ENCODE measurements around the gene MAP2K6. TPM values are rescaled to one million over a fixed set of nuclear protein-coding genes. Genes with fewer than 3 reads are reported as not detected.

The MAP2K6 gene
- total and polyA plus RNA-seq, 4 donors: 0.75 to 6.4 (median 3.9) TPM

GRCh38 chr17:69518951-69519350 is 104.5 kb downstream of the MAP2K6 start:
- Histone ChIP-seq H3K27me3 (ENCODE audit: control insufficient read depth in 1 of 2, insufficient read depth in 2 of 2, low read length in 1 of 2) (no peaks in the 10 kb centered on the region), H3K4me3 (ENCODE audit: low read length in 2 of 2) (no peak overlapping the region), H3K9me3 (ENCODE audit: control insufficient read depth, low read length) (no peaks in the 10 kb centered on the region), H3K36me3 (ENCODE audit: control insufficient read depth in 1 of 2, insufficient read depth in 2 of 2, low read length in 1 of 2) (no peaks in the 10 kb centered on the region), H3K4me1 (ENCODE audit: control insufficient read depth in 1 of 2, insufficient read depth in 2 of 2, low read length in 2 of 2) (no peaks in the 10 kb centered on the region), H3K27ac (ENCODE audit: low read depth in 1 of 2, low read length in 2 of 2) (no peak overlapping the region)
- 96% methylated on average over 5 of the region's 5 CpGs for WGBS, 2 donors
- no peak for ATAC-seq (ENCODE audit: low FRiP score)
- DNase-seq: no peak
- intact Hi-C loops (cut with DNase I): no loop called here

- no peaks in the 10 kb centered on the region for H3K4me1 ChIP-seq (ENCODE audit: control insufficient read depth in 1 of 2, insufficient read depth in 2 of 2, low read length in 2 of 2)
- intact Hi-C loops (cut with DNase I): loop anchor here in 1 of 2 donors (10.0 kb wide), 2 partner anchors 199 to 1101 kb away; partner anchors contain the start of gene ABCA5
- no peak overlapping the region for H3K27ac ChIP-seq (ENCODE audit: low read depth in 1 of 2, low read length in 2 of 2)
- H3K9me3 ChIP-seq (ENCODE audit: control insufficient read depth, low read length): no peaks in the 10 kb centered on the region
- ATAC-seq (ENCODE audit: low FRiP score): no peak
- no peak for DNase-seq
- H3K27me3 ChIP-seq (ENCODE audit: control insufficient read depth in 1 of 2, insufficient read depth in 2 of 2, low read length in 1 of 2): no peaks in the 10 kb centered on the region
- no peak overlapping the region for H3K4me3 ChIP-seq (ENCODE audit: low read length in 2 of 2)
- H3K36me3 ChIP-seq (ENCODE audit: control insufficient read depth in 1 of 2, insufficient read depth in 2 of 2, low read length in 1 of 2): peaks cover 0 to 2% of the 10 kb centered on the region in 2 donors
- WGBS, 2 donors: 50 to 57% methylated on average over 7 of the region's 7 CpGs
These were observed 108.9 kb downstream of the MAP2K6 start for GRCh38 chr17:69523244-69523861.

- DNase-seq (no peak), ATAC-seq (ENCODE audit: low FRiP score) (no peak)
- Histone ChIP-seq H3K9me3 (ENCODE audit: control insufficient read depth, low read length) (no peaks in the 10 kb centered on the region), H3K27ac (ENCODE audit: low read depth in 1 of 2, low read length in 2 of 2) (no peak overlapping the region), H3K36me3 (ENCODE audit: control insufficient read depth in 1 of 2, insufficient read depth in 2 of 2, low read length in 1 of 2) (peaks cover 0 to 2% of the 10 kb centered on the region in 2 donors), H3K4me3 (ENCODE audit: low read length in 2 of 2) (no peak overlapping the region), H3K27me3 (ENCODE audit: control insufficient read depth in 1 of 2, insufficient read depth in 2 of 2, low read length in 1 of 2) (no peaks in the 10 kb centered on the region), H3K4me1 (ENCODE audit: control insufficient read depth in 1 of 2, insufficient read depth in 2 of 2, low read length in 2 of 2) (no peaks in the 10 kb centered on the region)
- intact Hi-C loops (cut with DNase I): loop anchor here (5.0 to 10.0 kb wide), 3 partner anchors 200 to 1100 kb away; partner anchors contain the start of gene ABCA5 (in 1 of the 2)
- WGBS, 2 donors: 78 to 81% methylated on average over 4 of the region's 4 CpGs
These were observed 110.4 kb downstream of the MAP2K6 start for GRCh38 chr17:69524854-69525253.

GRCh38 chr17:69525920-69526841 is 111.7 kb downstream of the MAP2K6 start:
- H3K4me1 ChIP-seq (ENCODE audit: control insufficient read depth in 1 of 2, insufficient read depth in 2 of 2, low read length in 2 of 2): no peaks in the 10 kb centered on the region
- no peaks in the 10 kb centered on the region for H3K27me3 ChIP-seq (ENCODE audit: control insufficient read depth in 1 of 2, insufficient read depth in 2 of 2, low read length in 1 of 2)
- H3K4me3 ChIP-seq (ENCODE audit: low read length in 2 of 2): no peak overlapping the region
- DNase-seq (no peak), ATAC-seq (ENCODE audit: low FRiP score) (peak; percentile 82)
- H3K27ac ChIP-seq (ENCODE audit: low read depth in 1 of 2, low read length in 2 of 2): no peak overlapping the region
- intact Hi-C loops (cut with DNase I): loop anchor here (5.0 to 10.0 kb wide), 3 partner anchors 201 to 1099 kb away; partner anchors contain the start of gene ABCA5 (in 1 of the 2)
- H3K9me3 ChIP-seq (ENCODE audit: control insufficient read depth, low read length): no peaks in the 10 kb centered on the region
- H3K36me3 ChIP-seq (ENCODE audit: control insufficient read depth in 1 of 2, insufficient read depth in 2 of 2, low read length in 1 of 2): peaks cover 0 to 2% of the 10 kb centered on the region in 2 donors
- WGBS, 2 donors: 39 to 40% methylated on average over 9 of the region's 9 CpGs

GRCh38 chr17:69528035-69528434 is 113.5 kb downstream of the MAP2K6 start:
- no peaks in the 10 kb centered on the region for H3K27me3 ChIP-seq (ENCODE audit: control insufficient read depth in 1 of 2, insufficient read depth in 2 of 2, low read length in 1 of 2)
- peaks cover 0 to 2% of the 10 kb centered on the region in 2 donors for H3K36me3 ChIP-seq (ENCODE audit: control insufficient read depth in 1 of 2, insufficient read depth in 2 of 2, low read length in 1 of 2)
- ATAC-seq (ENCODE audit: low FRiP score) (no peak), DNase-seq (no peak)
- intact Hi-C loops (cut with DNase I): loop anchor here (5.0 to 10.0 kb wide), 3 partner anchors 203 to 1097 kb away; partner anchors contain the start of gene ABCA5 (in 1 of the 2)
- no peak overlapping the region for H3K4me3 ChIP-seq (ENCODE audit: low read length in 2 of 2)
- WGBS, 2 donors: 64 to 82% methylated on average over 4 to 5 of the region's 5 CpGs
- H3K9me3 ChIP-seq (ENCODE audit: control insufficient read depth, low read length): no peaks in the 10 kb centered on the region
- no peak overlapping the region for H3K27ac ChIP-seq (ENCODE audit: low read depth in 1 of 2, low read length in 2 of 2)
- no peaks in the 10 kb centered on the region for H3K4me1 ChIP-seq (ENCODE audit: control insufficient read depth in 1 of 2, insufficient read depth in 2 of 2, low read length in 2 of 2)

- Histone ChIP-seq H3K36me3 (ENCODE audit: control insufficient read depth in 1 of 2, insufficient read depth in 2 of 2, low read length in 1 of 2) (no peaks in the 10 kb centered on the region), H3K4me3 (ENCODE audit: low read length in 2 of 2) (no peak overlapping the region), H3K9me3 (ENCODE audit: control insufficient read depth, low read length) (no peaks in the 10 kb centered on the region), H3K4me1 (ENCODE audit: control insufficient read depth in 1 of 2, insufficient read depth in 2 of 2, low read length in 2 of 2) (no peaks in the 10 kb centered on the region), H3K27ac (ENCODE audit: low read depth in 1 of 2, low read length in 2 of 2) (no peak overlapping the region), H3K27me3 (ENCODE audit: control insufficient read depth in 1 of 2, insufficient read depth in 2 of 2, low read length in 1 of 2) (no peaks in the 10 kb centered on the region)
- ATAC-seq (ENCODE audit: low FRiP score): no peak
- 88 to 89% methylated on average over 11 of the region's 11 CpGs for WGBS, 2 donors
- intact Hi-C loops (cut with DNase I): no loop called here
- DNase-seq: no peak
These were observed 119.2 kb downstream of the MAP2K6 start for GRCh38 chr17:69533481-69534234.

GRCh38 chr17:69534235-69534621 is 119.7 kb downstream of the MAP2K6 start:
- H3K27ac ChIP-seq (ENCODE audit: low read depth in 1 of 2, low read length in 2 of 2): no peak overlapping the region
- ATAC-seq (ENCODE audit: low FRiP score): no peak
- no peaks in the 10 kb centered on the region for H3K27me3 ChIP-seq (ENCODE audit: control insufficient read depth in 1 of 2, insufficient read depth in 2 of 2, low read length in 1 of 2)
- H3K36me3 ChIP-seq (ENCODE audit: control insufficient read depth in 1 of 2, insufficient read depth in 2 of 2, low read length in 1 of 2): no peaks in the 10 kb centered on the region
- intact Hi-C loops (cut with DNase I): no loop called here
- no peak overlapping the region for H3K4me3 ChIP-seq (ENCODE audit: low read length in 2 of 2)
- no peaks in the 10 kb centered on the region for H3K4me1 ChIP-seq (ENCODE audit: control insufficient read depth in 1 of 2, insufficient read depth in 2 of 2, low read length in 2 of 2)
- WGBS, 2 donors: 80 to 82% methylated on average over 5 of the region's 5 CpGs
- no peak for DNase-seq
- H3K9me3 ChIP-seq (ENCODE audit: control insufficient read depth, low read length): no peaks in the 10 kb centered on the region

- 87 to 94% methylated on average over 6 of the region's 6 CpGs for WGBS, 2 donors
- Histone ChIP-seq H3K4me1 (ENCODE audit: control insufficient read depth in 1 of 2, insufficient read depth in 2 of 2, low read length in 2 of 2) (no peaks in the 10 kb centered on the region), H3K27me3 (ENCODE audit: control insufficient read depth in 1 of 2, insufficient read depth in 2 of 2, low read length in 1 of 2) (no peaks in the 10 kb centered on the region), H3K36me3 (ENCODE audit: control insufficient read depth in 1 of 2, insufficient read depth in 2 of 2, low read length in 1 of 2) (no peaks in the 10 kb centered on the region), H3K27ac (ENCODE audit: low read depth in 1 of 2, low read length in 2 of 2) (no peak overlapping the region), H3K9me3 (ENCODE audit: control insufficient read depth, low read length) (no peaks in the 10 kb centered on the region), H3K4me3 (ENCODE audit: low read length in 2 of 2) (no peak overlapping the region)
- no peak for DNase-seq
- intact Hi-C loops (cut with DNase I): no loop called here
- no peak for ATAC-seq (ENCODE audit: low FRiP score)
These were observed 120.6 kb downstream of the MAP2K6 start for GRCh38 chr17:69535016-69535570.

Data from aorta (tissue), 5 donors.